Raji (cell line): ENCODE results near the gene INSM2.

Experiments
- POLR2A ChIP-seq: IDR thresholded peaks from 2 replicates; pipeline ENCODE4 v1.6.1; 2011; ENCODE audit warnings: low read depth, low read length, control low read depth; ENCODE audit not compliant: insufficient read depth

The INSM2 gene

DNA sequence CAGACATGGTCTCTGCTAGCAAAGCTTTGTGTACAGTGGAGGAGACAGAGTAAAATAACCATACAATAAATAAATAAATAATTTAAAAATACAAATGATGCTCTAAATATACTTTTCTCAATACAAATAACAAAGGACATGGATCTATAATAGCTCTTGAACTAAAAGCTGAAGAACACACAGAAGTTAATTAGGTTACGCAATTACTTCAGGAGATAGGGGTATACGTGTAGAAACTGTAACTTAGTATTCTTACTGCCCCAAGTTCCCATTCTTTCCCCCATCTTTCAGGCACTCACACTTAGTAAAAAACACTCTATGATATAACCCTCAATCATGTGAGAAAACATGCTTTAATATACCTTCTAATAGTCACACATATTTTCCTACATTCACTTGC lies 44.2 kb downstream of the INSM2 start:
- TF ChIP-seq POLR2A: no peak

DNA sequence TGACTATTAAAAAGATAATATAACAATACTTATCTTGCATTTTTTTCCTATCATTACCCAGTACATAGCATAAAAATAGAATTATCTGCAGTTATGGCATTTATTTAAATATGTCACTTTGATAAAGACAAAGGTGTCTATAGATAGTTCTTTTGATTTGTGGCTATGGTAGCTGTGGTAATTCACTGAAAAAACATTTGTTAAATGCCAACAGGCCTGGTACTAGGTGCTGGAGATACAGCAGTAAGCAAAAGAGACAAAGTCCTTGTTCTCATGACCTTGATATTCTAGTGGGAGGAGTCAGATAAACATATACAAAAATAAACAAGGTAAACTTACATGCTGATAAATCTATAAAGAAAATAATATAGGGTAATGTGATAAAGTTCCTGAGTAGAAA lies 44.7 kb downstream of the INSM2 start:
- TF ChIP-seq POLR2A: no peak
